AG09319 (cell line): ENCODE data around the gene SAV1.

Experiments used
- DNase-seq: peaks from one replicate; pipeline ENCODE4 v3.0.0-alpha.2; 2010; ENCODE audit warnings: low read depth; ENCODE audit errors: extremely low read depth
- TF ChIP-seq, protein P1 (sequence below): IDR thresholded peaks from 2 replicates; pipeline ENCODE4 v1.5.1; 2011; ENCODE audit warnings: low read depth, mild to moderate bottlenecking, inconsistent platforms, low read length, moderate library complexity

The SAV1 gene

DNA sequence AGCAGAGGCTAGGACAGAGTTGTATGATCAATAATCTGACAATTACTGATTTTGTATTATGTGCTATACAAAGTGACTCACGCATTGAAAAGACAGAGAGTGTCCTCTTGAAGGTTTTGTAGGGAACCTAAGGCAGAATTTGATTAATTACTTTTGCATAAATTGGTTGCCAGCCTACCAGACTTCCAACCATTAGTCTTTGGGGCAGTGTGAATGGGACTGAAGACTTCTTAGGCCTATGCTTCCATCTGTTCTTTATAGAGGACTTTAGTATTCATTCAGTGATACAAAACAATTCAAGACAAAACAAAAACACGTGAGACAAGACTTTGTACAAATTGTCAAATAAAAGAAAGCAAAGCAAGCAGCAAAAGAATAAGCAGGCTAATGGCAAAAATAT is 61.6 kb downstream of the SAV1 start:
- DNase-seq, result no peak
- TF ChIP-seq, protein P1, sequence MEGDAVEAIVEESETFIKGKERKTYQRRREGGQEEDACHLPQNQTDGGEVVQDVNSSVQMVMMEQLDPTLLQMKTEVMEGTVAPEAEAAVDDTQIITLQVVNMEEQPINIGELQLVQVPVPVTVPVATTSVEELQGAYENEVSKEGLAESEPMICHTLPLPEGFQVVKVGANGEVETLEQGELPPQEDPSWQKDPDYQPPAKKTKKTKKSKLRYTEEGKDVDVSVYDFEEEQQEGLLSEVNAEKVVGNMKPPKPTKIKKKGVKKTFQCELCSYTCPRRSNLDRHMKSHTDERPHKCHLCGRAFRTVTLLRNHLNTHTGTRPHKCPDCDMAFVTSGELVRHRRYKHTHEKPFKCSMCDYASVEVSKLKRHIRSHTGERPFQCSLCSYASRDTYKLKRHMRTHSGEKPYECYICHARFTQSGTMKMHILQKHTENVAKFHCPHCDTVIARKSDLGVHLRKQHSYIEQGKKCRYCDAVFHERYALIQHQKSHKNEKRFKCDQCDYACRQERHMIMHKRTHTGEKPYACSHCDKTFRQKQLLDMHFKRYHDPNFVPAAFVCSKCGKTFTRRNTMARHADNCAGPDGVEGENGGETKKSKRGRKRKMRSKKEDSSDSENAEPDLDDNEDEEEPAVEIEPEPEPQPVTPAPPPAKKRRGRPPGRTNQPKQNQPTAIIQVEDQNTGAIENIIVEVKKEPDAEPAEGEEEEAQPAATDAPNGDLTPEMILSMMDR, result no peak

GRCh38 chr14:50605766-50606165 is 62.3 kb downstream of the SAV1 start:
- no peak for DNase-seq
- TF ChIP-seq, protein P1, result no peak

DNA sequence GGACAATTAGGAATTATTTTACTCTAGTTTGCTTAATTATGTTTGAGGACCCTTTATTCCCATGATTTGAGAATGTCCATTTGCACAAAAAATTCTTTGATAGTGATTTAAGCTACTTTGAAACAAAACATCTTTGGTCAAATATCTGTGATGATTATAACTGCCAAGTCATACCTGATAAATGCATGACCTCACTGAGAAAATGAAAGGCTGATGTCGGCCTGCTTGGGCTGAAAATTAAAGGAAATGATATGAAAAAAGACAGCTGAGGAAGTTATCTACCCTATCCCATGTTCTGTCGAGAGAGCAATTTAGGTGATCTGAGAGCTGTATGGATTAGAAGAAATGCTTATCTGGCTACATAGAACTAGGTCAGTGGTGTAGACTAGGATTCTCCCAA is 64.5 kb downstream of the SAV1 start:
- DNase-seq, result no peak
- TF ChIP-seq, protein P1, result no peak

DNA sequence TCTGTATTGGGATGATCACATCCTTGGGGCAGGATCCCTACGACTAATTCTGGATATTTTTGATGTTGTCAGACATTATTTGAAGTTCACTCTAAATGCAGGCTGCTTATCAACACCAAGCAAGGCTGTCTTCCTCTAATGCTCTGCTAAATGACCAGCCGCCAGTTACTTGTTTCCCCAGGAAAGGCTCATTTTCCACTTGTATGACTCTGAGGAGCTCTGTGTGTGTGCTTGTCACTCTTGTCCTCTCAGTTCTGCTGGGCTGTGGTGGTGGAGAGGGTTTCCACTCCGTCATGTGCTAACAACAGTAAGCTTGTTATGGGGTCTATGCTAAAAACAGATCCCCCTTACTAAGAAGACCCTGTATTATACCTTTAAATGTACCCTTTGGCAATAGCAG is 66.1 kb downstream of the SAV1 start:
- TF ChIP-seq, protein P1, result no peak
- DNase-seq, result no peak

DNA sequence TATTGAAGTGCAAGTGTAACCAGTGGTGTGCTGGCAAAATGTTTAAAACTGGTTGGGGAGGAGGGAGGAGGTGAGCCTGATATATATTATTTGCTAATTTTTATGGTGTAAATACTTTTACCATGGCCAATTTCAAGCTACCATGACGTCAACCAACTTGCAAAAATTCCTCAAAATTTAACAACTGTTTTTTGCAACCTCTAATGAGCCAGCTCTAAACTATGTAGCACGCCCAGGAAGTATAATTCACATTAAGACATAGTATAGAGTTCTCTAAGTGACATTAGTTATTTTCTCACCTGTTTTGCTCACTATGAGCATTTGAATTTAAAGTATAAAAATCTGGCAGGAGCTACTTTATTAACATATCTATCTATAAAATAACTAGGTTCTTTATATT is 66.7 kb downstream of the SAV1 start:
- no peak for DNase-seq
- TF ChIP-seq, protein P1, result no peak

DNA sequence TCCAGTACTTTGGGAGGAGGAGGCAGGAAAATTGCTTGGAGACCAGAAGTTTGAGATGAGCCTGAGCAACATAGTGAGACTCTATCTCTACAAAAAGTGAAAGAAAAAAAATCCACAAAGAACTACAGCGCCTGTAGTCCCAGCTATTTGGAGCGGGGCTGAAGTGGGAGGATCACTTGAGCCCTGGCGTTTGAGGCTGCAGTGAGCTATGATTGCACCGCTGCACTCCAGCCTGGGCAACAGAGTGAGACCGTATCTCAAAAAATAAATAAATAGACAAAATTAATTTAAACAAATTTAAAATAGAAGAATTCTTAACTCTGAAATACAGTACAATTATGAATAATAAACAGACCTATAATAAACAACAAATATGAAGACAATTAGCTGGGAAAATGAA is 67.3 kb downstream of the SAV1 start:
- no peak for DNase-seq
- TF ChIP-seq, protein P1, result no peak

DNA sequence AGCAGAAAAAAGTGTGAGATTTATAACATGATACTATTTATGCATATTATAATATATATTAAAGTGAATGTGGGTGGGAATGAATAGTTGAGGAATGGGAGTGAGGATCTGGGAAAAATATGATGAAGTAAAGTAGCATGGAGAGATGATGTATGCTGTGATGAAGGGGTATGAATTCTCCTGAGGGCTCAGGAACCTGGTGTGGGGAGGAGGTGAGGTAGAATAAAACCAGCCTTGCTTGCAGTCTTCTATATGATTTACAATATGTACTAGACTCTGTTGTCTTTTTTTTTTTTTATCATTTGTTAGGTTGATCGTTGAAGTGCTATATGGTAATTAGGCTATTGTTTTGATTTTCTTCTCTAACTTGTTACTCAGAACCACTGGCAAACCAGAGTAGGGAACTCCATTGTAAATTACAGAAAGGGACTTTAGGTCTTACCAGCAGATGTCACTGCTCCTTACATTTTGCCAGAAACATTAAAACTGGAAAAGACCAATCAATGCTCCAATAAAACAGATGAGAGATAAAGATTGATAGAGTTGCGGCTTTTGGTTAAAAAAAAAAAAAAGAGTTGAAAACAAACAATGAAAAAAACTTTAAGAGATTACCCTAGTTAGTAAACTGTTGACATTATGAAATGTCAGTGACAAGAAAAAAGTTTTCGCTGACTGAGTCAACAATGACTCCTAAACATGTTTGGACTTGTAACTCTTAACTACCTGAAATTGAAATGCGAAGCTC is 68.2 kb downstream of the SAV1 start:
- TF ChIP-seq, protein P1, result peak; percentile 63
- no peak for DNase-seq
